Suprapubic skin (tissue), 4 donors: Measurements from ENCODE around the gene SYK.

Experiments used
- EP300 ChIP-seq: sonication (generic); formaldehyde crosslinking; IDR thresholded peaks from one replicate; pipeline ENCODE4 v1.6.1; 2017; ENCODE audit warnings: antibody characterized with exemption
- POLR2A ChIP-seq, 2 donors: fragments of 450-650 bp; IDR thresholded peaks; one replicate each; pipeline ENCODE4 v1.6.1; 2017; ENCODE audit warnings: antibody characterized with exemption in 2 of 2, mild to moderate bottlenecking in 2 of 2, moderate library complexity in 2 of 2
- POLR2AphosphoS5 ChIP-seq, 3 donors: sonication (generic); formaldehyde crosslinking; IDR thresholded peaks; one replicate each; pipeline ENCODE4 v1.6.1; 2017; ENCODE audit warnings: antibody characterized with exemption in 3 of 3
- TF ChIP-seq, protein P1 (sequence below), 2 donors: fragments of 200-600 bp in 1 of 2; fragments of 450-650 bp in 1 of 2; sonication (generic) in 1 of 2; IDR thresholded peaks; one replicate each; pipeline ENCODE4 v1.5.1; 2016 to 2019; ENCODE audit warnings: antibody characterized with exemption in 2 of 2, mild to moderate bottlenecking in 1 of 2, moderate library complexity in 1 of 2

DNA sequence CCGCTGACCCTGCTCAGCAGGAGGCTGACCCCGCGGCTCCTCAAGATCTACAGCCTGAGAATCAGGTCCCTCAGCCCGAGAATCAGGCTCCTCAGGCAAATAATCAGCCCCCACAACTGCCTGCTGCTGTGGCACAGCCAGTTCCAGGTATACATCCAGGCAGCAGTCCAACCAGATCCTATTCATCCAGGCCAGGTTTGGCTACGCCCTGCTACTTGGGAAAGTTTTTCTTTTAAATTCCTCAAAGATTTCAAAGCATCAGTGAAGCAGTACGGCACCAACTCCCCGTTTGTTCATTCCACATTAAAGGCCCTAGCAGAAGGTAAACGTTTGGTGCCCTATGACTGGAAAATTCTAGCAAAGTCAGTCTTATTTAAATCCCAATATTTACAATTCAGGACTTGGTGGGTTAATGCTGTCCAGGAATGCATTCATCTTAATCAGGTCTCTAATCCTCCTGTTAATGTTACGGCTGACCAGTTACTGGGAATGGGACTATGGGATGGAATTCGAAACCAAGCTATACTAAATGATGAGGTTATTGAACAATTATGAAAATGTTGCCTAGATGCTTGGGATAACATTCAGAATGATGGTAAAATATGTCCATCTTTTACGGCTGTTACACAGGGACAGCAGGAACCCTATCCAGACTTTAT, 102.3 kb downstream of the SYK start:
- TF ChIP-seq POLR2AphosphoS5 (IDR thresholded peaks at IDR 0.05) (no peak), POLR2A (IDR thresholded peaks at IDR 0.05) (no peak), EP300 (no peak)
- TF ChIP-seq, protein P1, sequence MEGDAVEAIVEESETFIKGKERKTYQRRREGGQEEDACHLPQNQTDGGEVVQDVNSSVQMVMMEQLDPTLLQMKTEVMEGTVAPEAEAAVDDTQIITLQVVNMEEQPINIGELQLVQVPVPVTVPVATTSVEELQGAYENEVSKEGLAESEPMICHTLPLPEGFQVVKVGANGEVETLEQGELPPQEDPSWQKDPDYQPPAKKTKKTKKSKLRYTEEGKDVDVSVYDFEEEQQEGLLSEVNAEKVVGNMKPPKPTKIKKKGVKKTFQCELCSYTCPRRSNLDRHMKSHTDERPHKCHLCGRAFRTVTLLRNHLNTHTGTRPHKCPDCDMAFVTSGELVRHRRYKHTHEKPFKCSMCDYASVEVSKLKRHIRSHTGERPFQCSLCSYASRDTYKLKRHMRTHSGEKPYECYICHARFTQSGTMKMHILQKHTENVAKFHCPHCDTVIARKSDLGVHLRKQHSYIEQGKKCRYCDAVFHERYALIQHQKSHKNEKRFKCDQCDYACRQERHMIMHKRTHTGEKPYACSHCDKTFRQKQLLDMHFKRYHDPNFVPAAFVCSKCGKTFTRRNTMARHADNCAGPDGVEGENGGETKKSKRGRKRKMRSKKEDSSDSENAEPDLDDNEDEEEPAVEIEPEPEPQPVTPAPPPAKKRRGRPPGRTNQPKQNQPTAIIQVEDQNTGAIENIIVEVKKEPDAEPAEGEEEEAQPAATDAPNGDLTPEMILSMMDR (IDR thresholded peaks at IDR 0.05): no peak
